Measurements from ENCODE around the gene KAZN.

DNA sequence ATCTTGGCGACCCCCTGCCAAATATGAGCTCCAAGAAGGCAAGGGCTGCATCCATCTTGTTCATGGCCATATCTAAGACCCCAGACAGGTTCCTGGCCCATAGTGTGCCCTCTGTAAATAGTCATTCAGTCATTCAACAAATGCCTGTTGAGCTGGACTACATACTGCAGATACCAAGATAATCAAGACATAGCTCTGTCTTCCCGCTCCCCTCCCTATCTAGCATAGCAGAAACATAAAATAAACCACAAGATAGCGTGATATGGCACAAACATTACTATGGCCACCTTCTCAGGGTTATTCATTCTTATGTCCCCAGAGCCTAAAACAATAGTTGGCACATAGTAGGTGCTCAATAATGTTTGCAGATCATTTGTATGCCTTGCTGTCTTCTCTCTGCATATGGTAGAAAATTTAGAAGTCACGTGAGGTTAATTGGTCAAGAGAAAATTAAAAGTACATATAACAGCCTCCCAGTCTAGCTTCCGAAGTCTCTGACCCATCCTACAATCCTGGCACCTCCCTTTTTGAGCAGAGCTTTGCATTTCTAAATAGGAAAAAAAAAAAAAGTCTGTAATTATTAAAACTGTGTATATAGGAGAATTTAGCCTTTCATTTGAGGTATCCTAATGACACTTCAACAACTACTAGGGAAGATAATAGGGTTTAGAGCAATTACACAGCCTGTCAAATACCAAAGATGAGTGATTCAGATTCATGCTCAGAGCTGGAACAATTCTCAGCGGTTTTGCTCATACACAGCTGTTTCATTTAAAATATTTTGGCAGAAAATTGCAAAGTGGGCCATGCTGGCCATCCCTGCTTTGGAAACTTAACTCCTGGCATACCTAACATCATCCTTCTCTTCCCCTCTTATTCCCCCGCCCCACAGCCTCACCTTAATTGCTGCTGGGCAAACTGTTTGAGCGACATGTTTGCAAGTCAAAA, 219.0 kb downstream of the KAZN start:
- TF ChIP-seq HOXA7 (CRISPR knock-in tag; IDR thresholded peaks at IDR 0.05) (no peak), RCOR1 (IDR thresholded peaks at IDR 0.05; ENCODE audit: low read depth, low read length) (no peak), CEBPB (IDR thresholded peaks at IDR 0.05) (no peak), POLR2A (IDR thresholded peaks at IDR 0.05; ENCODE audit: low read length) (no peak)
- TF ChIP-seq, protein P1, sequence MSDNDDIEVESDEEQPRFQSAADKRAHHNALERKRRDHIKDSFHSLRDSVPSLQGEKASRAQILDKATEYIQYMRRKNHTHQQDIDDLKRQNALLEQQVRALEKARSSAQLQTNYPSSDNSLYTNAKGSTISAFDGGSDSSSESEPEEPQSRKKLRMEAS (IDR thresholded peaks at IDR 0.05): no peak

Data from A549 (cell line).